T-helper 1 cell treated with Interleukin-12 subunit alpha and Interleukin-12 subunit beta and Interleukin-4 antibody, amounts not matched to agents 30 ng/mL and 1 ng/mL, for 36 hours (primary cell): ENCODE results near the gene HYI. TPM values are rescaled to one million over a fixed set of nuclear protein-coding genes. Genes with fewer than 3 reads are reported as not detected.
"Not testable (repeated sequence)": the region's sequence is repeated elsewhere in the genome, so short reads cannot be mapped to it uniquely, and the experiment has no call there.

Experiments used
- intact Hi-C: fragments of 100-400 bp; cut with micrococcal nuclease; formaldehyde crosslinking; loops from one replicate; pipeline ENCODE4 v1.15.1; 2024
- total RNA-seq: library from RNA; stranded (reverse); gene quantifications from 2 replicates; pipeline ENCODE4 v1.2.3, GENCODE V29; 2022

HYI gene
- total RNA-seq, 1 donor from 2014 or later = 18.3 TPM

DNA sequence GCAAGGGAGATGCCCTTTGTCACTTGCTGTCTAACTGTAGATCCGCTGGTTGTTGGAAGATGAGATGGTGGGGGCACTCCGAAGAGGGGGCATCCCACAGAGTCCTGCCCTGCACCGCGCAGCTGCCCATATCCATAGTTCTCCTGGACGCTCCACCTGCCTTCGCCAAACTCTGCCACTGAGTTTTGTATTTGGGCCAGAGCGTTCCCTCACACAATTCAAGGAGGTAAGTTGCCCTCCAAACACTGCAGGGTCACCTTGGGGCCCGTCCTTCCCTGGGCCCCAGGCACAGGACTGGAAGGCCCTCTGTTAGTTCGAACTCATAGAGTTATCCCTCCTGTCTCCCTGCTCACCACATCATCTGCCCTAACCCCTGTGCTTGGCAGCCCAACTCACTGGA is 22.1 kb downstream of the HYI start:
- intact Hi-C loops = no loop called here

DNA sequence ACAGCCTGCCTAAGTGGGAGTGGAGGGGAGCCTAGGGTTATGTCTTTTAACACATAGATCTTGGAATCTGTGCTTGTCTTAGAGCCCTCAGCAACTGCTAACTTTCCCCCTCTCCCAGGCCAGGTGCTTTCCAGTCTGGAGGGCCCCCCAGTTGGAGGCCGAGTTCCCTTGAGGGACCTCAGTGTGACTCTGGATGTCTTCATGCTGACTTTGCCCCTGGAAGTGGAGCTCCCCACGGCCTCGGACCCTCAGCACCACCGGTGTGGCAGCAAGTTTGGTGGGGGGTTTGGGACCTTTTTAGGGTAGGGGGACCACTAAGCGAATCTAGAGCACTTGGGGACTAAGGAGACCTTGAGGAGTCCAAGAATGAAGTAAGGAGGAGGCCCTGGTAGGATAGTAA is 22.9 kb downstream of the HYI start:
- intact Hi-C loops = no loop called here

DNA sequence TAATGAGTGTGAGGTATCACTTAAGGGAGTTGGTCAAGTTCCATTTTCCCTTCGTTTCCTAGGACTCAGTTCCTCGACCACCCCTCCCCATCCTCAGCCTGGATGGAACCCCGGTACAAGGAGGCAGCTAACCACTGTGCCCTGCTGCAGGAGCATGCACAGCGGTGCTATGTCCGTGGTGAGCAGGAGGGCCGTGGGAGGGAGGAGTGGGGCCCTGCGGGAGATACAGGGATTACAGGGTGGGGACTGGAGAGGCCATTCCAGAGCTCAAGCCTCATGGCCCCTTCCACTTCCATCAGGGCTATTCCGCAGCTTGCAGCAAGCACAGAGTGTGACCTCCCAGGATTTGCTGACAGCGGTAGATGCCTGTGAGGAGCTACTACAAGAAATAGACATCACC is 25.8 kb downstream of the HYI start:
- intact Hi-C loops = no loop called here

DNA sequence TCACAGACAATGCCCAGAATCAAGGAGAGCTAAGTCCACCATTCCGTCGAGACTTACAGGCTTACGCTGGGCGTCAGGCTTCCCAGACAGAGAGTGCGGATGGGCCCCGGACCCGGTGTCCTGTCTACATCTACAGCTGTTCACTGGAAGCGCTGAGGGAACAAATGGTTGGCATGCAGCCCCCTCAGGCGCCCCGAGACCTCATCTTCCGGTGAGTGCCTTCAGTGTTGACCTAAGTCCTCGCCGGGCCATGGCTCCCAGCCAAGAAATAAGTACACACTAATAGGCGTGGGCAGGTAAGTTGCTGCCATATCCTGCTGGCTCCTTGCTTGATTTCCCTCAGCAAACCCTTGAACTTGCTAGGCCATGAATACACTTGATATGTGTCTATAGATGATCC is 26.2 kb downstream of the HYI start:
- intact Hi-C loops = no loop called here

DNA sequence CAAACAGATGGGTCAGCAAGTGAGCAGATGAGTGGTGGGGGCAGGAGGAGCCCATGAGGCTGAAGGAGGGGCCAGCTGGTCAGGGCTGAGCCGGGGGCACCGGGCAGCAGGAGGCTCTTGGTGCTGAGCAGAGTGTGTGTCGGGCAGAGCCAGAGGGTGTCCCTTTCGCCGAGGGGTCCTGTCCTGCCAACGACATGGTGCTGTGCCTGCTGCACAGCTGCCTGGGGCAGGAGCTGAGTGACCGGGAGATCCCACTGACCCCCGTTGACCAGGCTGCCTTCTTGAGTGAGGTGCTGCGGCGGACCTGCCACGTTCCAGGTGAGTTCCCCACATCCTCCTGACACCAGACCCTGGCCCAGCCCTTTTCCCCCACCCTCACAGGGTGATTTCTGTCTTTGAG is 27.5 kb downstream of the HYI start:
- intact Hi-C loops = no loop called here

DNA sequence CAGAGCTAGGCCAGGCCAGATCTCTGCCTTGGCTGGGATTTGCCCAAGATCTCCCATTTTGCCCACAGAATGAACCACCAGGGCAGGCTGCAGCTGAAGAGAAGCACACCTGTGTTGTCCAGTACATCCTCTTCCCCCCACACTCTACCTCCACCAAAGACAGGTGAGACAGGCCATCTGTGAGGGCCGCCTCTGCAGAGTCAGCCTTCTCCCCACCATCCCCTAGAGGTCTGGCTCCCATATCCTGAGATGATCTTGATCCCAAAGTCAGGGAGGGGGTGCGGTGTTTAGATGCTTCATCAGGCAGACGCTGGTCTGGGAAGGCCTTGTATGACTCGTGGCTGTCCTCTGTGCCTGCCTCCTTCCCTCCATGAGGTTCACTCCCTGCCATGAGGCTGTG is 28.7 kb downstream of the HYI start:
- intact Hi-C loops = no loop called here

DNA sequence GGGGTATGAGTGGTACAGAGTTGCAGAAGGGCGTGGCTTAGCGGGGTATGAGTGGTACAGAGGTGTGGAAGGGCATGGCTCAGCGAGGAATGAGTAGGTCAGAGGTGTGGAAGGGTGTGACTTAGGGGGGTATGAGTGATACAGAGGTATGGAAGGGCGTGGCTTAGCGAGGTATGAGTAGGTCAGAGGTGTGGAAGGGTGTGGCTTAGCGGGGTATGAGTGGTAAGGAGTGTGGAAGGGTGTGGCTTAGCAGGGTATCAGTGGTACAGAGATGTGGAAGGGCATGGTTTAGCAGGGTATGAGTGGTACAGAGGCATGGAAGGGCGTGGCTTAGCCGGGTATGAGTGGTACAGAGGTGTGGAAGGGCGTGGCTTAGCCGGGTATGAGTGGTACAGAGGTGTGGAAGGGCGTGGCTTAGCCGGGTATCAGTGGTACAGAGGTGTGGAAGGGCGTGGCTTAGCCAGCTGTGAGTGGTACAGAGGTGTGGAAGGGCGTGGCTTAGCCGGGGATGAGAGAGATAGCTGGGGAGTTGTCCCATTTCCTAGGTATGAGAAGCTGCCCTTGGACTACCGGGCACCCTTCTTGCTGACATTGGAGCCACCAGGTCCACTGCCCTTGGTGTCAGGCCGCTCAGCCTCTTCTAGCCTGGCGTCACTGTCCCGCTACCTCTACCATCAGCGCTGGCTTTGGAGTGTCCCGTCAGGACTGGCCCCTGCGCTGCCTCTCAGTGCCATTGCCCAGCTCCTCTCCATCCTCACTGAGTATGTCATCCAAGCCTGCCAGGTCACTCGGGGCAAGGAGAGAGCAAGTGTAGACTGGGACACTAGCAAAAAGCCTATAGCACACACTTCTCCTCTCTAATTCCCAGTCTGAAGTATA is 29.8 kb downstream of the HYI start:
- intact Hi-C loops = no loop called here

DNA sequence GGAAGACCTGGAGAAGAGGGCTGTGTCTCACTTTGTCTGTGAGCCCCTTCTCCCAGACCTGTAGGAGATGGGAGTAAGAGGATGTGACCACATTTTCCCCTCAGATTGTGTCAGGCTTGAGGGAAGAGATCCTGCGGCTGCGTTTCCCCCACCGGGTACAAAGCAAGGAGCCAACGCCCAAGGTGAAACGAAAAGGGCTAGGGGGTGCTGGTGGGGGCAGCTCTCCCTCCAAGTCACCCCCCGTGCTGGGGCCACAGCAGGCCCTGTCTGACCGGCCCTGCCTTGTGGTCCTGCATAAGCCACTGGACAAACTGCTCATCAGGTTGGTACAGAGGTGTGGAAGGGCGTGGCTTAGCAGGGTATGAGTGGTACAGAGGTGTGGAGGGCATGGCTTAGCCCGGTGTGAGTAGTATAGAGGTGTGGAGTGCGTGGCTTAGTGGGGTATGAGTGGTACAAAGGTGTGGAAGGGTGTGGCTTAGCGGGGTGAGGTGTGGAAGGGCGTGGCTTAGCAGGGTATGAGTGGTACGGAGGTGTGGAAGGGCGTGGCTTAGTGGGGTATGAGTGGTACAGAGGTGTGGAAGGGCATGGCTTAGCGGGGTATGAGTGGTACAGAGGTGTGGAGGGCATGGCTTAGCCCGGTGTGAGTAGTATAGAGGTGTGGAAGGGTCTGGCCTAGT is 30.6 kb downstream of the HYI start:
- intact Hi-C loops = no loop called here

DNA sequence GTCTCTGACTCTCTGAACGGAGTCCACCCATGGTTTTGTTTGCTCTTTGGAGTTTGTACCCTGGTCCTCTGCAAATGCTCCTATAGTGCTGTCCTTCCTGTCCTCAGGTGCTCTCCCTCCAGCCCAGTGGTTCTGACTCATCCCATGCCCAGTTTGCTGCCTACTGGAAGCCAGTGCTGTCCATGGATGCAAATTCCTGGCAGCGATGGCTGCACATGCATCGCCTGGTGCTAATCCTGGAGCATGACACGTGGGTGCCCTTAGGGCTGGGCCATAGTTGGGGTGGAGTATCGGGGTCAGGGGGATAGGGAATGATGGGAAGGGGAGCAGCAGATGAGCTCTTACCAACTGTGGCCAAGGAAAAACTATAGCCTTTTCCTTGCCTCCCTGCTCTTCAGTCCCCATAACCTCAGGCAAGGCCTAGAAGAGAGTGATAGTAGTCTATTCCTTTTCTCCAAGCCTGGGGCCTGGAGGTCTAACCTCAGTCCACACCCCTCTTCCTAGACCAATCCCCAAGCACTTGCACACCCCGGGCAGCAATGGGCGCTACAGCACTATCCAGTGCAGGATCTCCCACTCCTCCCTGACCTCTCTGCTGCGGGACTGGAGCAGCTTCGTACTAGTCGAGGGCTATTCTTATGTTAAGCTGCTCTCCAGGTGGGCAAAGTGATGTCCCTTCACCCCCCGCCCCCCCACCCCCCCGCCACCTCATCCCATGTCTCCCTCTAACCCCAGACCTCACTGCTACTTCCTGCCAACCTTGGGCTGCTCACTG is 31.6 kb downstream of the HYI start:
- intact Hi-C loops = no loop called here

DNA sequence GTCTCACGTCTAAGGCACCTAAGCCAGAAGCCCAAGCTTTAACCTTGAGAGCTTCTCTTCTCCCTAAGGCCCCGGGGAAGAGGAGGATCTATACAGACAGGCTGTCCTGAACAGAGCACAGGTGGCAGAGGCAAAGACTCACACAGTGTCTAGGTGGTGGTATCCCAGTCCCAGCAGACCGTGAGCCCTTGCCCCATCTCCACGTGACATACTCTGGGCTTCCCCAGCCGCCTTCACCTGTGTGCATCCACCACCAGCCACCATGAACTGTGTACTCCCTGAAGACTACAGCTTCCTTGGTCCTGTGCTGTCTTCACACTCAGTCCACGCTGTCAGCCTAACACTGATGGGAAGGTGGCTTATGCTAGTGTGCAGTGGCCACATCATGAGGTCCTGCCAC is 32.3 kb downstream of the HYI start:
- intact Hi-C loops = no loop called here

DNA sequence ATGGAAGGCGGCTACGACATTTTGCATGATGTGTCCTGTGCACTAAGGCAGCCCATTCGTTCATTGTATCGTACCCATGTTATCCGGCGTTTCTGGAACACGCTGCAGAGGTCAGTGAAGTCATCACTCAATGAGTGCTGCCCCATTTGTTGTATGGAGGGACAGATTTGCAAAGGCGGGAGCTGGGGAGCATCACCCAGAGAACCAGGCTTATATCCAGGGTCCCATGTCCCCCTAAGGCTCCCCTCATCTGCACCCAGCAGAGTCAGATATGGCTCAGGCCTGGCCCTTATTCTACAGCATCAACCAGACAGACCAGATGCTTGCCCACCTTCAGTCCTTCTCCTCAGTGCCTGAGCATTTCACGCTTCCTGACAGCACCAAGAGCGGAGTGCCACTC is 32.9 kb downstream of the HYI start:
- intact Hi-C loops = no loop called here

DNA sequence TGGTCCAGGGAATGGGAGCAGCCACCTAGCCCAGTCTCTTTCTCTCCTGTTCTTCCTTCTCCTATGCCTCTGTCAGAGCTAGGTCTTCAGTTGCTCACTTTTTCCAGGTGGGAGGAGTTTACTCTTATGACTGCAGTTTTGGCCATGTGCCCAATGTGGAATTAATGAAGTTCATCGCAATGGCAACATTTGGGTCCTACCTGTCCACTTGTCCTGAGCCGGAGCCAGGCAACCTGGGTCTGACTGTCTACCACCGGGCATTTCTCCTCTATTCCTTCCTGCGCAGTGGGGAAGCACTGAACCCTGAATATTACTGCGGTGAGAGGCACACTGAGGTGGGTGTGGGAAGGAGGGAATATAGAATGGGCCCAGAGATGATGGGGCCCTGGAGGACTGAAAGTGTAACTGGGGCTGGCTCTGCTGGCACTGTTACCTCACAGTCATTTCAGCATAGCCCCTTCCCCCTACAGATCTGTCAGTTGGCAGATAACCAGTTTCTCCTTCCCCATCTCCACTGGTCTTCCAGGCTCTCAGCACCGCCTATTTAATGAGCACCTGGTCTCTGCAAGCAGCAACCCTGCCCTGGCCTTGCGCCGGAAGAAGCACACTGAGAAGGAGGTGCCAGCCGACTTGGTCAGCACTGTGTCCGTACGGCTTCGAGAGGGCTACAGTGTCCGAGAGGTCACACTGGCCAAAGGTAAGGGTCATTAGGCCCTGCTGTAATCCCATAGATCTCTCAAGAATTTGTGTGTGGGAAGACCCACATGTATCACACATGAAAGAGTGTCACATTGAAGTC is 33.9 kb downstream of the HYI start:
- intact Hi-C loops = no loop called here

DNA sequence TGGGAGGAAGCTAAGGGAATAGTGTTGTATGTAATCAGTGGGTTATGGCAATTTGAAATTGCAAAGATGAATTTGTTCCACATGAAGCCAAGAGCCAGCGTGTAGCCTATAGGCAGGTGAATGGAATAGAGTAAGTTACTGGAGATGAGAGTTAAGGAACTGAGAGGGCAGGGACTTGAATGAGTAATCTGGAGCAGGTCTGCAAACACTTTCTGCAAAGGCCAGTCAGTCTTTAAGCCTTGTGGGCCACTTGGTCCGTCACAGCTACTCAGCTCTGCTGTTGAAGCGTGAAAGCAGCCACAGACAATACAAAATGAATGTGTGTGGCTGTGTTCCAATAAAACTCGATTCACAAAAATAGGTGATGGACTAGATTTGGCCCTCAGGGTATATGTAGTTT is 34.9 kb downstream of the HYI start:
- intact Hi-C loops = no loop called here

DNA sequence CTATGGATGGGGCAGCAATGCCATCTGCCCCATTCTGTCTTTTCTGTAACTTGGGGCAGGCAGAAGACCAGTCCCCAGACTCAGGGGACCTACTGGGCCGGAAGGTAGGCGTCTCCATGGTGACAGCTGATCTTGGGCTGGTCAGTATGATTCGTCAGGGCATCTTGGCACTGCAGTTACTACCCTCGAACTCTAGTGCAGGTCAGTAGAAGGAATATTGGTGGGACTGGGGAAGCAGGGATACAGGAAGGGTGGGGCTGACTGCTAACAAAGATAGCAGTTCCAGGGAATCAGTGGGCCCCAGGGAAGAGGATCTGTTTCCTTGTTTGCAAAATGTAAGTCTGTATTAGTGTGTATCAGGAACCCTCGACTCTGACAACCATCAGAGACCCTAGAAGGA is 37.8 kb downstream of the HYI start:
- intact Hi-C loops = no loop called here

DNA sequence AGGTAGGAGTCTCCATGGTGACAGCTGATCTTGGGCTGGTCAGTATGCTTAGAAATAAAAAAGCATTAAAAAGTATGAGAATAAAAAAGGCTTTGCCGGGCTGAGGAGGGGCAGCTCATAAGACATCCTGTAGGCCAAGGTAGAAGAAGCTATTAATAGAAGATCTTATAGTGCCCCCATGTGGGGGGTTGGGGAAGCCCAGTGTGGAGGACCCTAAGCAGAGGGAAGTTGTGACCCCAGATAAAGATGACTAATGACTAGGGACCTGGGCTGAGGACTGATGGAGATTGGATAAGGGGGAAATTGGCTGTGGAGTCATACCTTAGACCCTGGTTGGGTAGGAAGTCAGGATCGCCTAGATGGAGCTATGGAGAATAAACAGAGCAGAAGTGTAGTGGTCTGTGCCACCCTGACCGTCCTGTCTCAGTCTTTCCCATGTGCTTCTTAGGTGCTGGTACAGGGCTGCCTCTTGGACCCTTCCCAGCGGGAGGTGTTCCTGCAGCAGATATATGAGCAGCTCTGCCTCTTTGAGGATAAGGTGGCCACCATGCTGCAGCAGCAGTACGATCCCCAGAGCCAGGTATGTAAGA is 39.0 kb downstream of the HYI start:
- intact Hi-C loops = loop anchor here (1.0 kb wide), 3 partner anchors 24 to 187 kb away; no protein-coding TSS in a partner anchor

DNA sequence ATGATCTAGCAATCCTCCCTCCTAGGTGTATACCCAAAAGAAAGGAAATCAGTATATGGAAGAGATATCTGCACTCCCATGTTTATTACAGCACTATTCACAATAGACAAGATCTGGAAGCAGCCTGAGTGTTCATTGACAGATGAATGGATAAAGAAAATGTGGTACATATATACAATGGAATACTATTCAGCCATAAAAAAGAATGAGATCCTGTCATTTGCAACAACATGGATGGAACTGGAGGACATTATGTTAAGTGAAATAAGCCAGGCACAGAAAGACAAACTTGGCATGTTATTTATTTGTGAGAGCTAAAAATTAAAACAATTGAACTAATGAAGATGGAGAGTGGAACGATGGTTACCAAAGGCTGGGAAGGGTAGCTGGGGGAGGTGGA is 40.3 kb downstream of the HYI start:
- intact Hi-C loops = not testable (repeated sequence)

DNA sequence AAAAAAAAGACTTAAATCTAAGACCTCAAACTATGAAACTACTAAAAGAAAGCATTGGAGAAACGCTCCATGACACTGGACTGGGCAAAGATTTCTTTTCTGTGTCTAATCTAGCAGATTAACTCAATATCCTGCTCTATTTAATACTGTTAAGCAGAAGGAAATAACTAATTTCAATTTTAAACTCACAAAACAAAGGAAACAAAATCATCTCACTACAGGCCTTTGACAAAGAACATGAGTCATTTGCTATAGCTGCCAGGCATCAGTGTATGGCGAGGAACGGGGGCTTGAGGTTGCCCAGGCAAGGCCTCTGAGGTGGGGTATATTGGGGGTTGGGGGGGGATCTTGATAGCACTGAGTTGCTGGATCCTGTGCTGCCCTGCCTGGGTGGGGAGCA is 43.2 kb downstream of the HYI start:
- intact Hi-C loops = no loop called here

DNA sequence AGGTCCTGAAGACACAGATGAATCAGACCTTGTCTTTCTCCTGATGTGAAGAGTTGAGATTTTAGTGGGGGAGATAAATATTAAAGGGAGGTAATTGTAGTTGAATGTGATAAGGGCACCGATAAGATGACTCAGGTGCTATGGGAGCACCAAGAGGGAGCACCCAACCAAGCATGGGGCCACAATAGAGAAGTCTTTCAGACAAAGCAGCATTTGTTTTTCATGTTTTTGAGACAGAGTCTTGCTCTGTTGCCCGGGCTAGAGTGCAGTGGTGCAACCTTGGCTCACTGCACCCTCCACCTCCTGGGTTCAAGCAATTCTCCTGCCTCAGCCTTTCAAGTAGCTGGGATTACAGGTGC is 47.9 kb downstream of the HYI start:
- intact Hi-C loops = no loop called here

DNA sequence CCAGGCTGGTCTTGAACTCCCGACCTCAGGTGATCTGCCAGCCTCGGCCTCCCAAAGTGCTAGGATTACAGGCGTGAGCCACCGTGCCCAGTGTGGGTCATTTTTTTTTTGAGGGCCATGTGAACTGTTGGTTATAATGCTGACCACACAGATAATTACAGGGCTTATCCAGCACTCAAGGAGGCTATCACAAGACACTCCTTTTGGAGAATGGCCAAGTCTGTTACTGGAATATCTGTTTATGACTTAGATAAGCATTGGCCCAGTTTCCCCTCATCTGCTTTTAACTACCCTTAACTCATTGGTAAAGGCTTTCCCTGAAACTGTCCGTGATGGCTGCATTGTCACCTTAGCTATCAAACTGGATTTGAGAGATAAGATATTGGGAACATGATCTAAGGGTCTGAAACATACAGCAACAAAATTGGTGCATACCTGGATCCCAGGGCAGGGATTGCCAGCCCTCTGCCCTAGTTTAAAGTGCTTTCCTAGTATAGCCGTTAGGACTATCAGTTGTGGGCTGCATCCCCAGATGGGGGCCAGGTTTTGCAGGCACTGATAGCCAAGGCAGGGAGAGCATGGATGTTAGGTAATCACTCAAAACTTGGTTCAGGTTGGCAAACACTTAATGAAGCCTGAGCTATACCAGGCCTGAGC is 48.4 kb downstream of the HYI start:
- intact Hi-C loops = no loop called here

DNA sequence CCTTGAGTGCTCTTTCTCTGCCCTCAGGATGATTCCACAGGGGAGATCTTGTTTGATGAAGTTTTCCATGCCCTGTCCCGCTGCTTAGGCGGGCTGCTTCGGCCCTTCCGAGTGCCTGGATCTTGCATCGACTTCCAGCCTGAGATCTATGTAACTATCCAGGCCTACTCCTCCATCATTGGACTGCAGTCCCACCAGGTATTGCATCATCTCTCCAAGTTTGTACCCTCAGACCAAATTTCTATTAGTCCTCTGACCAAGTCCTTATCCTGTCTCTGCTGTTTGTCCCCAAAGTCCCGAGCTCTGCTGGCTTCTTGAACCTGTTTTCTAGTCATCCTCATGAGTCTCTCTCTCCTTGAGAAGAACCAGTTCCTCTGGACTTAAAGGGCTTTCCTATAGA is 49.4 kb downstream of the HYI start:
- intact Hi-C loops = no loop called here
